Left cardiac atrium (tissue), 4 donors: ENCODE data around the gene LIPK. TPM values are rescaled to one million over a fixed set of nuclear protein-coding genes. Genes with fewer than 3 reads are reported as not detected.
"Not testable (repeated sequence)": the region's sequence is repeated elsewhere in the genome, so short reads cannot be mapped to it uniquely, and the experiment has no call there.

Source experiments
- ATAC-seq, 2 donors: fragments of 200-7000 bp; cut with Tn5 transposase; one replicate each; pipeline ENCODE4 v1.9.1; 2020; ENCODE audit warnings: mild to moderate bottlenecking in 2 of 2, moderate library complexity in 2 of 2
- DNase-seq: peaks from one replicate; pipeline ENCODE4 v3.0.0-alpha.2; 2020
- intact Hi-C, 2 donors: fragments of 100-400 bp; cut with DNase I; formaldehyde crosslinking; loops; one replicate each; pipeline versions ENCODE4 v1.14.1 to v1.15.1; 2022 to 2023
- long read RNA-seq: library from polyadenylated mRNA; unstranded; transcript quantifications from one replicate; pipeline ENCODE4 v2.0.0, GENCODE V29; 2021
- total RNA-seq, 2 donors: library from RNA; stranded (reverse); fragmentation: NEBNext Ultra II Directional; extraction: Animal tissue kit (Norgen Biotek cat#: 25700); gene quantifications; one replicate each; pipeline ENCODE4 v1.2.1, GENCODE V29; 2021
- donor health status: DM: no; HTN: yes; CAD: no.
- donor health status: DM: no; HTN: yes; CAD: no; lungs with severe emphysema.
- donor health status: DM: yes; HTN: yes; CAD: no.
- donor health status: Dilated cardiomyopathy.

The LIPK gene, protein sequence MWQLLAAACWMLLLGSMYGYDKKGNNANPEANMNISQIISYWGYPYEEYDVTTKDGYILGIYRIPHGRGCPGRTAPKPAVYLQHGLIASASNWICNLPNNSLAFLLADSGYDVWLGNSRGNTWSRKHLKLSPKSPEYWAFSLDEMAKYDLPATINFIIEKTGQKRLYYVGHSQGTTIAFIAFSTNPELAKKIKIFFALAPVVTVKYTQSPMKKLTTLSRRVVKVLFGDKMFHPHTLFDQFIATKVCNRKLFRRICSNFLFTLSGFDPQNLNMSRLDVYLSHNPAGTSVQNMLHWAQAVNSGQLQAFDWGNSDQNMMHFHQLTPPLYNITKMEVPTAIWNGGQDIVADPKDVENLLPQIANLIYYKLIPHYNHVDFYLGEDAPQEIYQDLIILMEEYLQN
- total RNA-seq = not detected
- long read RNA-seq = 0 reads

DNA sequence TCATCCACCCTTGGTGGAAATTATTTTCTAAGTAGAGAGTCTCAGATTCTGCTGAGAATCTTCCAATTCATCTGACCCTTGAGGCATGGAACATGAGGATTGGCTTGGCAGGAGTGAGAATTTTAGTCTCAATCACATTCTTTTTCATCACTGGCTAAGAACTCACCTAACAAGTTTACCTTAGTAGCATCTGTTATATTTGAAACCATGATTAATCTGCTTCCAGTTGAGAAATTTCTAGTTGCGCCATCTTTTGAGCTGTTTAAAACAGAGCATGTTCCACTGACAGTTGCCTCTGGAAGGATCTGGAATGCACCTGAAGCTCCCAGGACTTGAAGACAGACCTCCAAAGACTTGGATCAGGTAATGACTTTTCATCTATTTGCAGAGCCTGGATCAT is at the start of gene LIPK:
Gene LIPK (plus strand): TSS at position 292 of the 400 bp plus-strand sequence. CDS start 18,295 bp downstream, outside the sequence.
- intact Hi-C loops = no loop called here
- ATAC-seq = no peak

DNA sequence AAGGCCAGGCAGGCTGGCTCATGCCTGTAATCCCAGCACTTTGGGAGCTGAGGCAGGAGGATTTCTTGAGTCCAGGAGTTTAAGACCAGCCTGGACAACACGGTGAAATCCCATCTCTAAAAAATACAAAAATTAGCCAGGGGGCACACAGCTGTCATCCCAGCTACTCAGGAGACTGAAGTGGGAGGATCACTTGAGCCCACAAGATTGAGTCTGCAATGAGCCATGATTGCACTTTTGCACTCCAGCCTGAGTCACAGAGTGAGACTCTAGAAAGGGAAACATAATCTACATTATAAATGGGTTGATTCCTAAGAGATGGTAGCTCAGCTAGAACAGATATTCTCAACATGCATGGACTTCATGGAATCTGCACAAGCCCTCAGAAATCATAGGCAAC is 48.1 kb upstream of the LIPK start:
- intact Hi-C loops = no loop called here
- DNase-seq = no peak
- no peak for ATAC-seq

More for the DNA sequence above, at the start of gene LIPK:
- no peak for DNase-seq

DNA sequence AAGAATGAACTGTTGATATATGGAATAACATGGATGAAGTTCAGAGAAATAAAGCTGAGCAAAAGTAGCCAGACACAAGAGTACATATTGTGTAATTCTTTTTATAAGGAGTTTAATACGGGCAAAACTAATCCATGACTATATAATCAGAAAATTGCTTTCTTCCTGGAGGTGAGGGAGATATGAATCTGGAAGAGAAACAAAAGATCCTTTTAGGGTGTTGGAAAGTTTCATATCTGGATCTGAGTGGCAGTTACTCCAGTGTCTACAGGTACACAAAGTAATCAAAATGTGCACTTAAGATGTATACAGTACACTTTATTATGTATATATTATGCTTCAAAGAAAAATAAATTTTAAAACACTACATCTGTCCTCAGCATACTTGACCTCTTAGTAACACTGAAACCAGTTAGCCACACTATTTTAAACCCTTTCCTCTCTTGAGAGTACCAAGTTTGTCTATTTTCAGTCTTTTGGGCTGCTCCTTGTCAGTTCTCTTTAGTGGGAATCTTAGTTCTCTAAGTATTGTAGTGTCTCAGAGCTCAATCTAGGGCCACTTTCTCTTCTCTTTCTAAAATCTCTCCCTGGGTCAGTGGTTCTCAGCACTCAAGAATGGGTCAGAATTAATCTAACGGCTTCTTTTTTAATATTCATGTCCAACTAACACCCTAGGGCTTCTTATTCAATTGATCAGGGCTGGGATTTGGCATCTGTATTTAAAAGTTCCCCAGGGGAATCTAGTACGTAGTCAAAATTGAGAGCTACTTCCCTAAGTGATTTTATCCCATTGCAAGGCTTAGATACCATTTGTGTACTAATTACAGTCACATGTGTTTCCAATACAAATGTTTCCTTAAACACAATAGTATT is 46.1 kb upstream of the LIPK start:
- DNase-seq = no peak
- ATAC-seq = no peak
- intact Hi-C loops = no loop called here

DNA sequence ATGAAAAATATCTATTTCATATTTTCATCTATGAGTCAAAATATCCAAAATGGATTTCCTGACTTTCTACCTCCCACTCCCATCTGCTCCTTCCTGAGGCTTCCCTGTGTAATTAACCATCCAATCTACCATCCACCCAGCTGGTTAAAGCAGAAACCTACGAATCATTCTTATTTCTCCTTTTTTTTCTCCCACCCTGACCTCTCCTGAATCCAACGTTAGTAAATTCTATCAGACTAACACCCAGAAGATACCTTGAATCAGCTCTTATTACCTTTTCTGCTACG is 45.5 kb upstream of the LIPK start:
- ATAC-seq (no peak), DNase-seq (no peak)
- intact Hi-C loops = no loop called here

DNA sequence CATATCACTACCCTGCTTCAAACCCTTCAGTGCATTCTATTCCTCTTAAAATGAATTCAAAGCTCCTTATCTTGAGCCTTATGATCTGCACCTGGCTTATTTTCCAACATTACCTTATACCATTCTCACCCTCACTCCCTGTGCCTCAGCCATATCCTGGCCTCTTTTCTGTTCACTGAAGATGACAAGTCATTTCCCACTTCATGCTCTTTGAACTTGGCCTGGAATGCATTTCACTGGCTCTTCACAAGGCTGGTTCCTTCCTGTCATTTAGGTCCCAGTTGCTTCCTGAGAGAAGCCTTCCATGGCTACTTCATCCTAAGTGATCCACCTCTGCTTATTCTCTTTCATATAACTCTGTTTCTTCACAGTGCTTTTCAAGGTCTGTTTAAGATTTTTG is 45.0 kb upstream of the LIPK start:
- DNase-seq = no peak
- no peak for ATAC-seq
- intact Hi-C loops = no loop called here

DNA sequence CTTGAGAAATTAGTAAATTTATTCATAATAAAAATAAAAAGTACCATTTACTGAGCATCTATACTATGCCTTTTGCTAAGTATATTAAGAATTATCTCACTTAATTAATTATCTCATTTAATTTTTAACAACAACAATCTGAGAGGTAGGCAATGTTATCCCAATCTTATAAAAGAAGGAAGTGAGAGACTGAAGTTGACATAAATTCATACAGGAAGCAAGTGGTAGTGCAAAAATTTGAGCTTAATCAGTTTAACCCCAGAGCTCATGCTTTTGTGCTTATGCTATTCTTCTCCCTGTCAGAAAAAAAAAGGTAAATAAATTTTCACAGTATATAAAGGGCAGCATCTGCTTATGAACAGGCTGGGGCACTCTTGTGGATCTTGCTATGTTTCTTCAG is 44.5 kb upstream of the LIPK start:
- intact Hi-C loops = no loop called here
- ATAC-seq (no peak), DNase-seq (no peak)

DNA sequence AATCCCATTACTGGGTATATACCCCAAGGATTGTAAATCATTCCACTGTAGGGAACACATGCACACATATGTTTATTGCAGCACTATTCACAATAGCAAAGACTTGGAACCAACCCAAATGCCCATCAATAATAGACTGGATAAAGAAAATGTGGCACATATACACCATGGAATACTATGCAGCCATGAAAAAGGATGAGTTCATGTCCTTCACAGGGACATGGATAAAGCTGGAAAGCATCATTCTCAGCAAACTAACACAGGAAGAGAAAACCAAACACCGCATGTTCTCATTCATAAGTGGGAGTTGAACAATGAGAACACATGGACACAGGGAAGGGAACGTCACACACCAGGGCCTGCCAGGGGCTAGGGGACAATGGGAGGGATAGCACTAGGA is 42.9 kb upstream of the LIPK start:
- ATAC-seq, DNase-seq, intact Hi-C loops: not testable (repeated sequence)

DNA sequence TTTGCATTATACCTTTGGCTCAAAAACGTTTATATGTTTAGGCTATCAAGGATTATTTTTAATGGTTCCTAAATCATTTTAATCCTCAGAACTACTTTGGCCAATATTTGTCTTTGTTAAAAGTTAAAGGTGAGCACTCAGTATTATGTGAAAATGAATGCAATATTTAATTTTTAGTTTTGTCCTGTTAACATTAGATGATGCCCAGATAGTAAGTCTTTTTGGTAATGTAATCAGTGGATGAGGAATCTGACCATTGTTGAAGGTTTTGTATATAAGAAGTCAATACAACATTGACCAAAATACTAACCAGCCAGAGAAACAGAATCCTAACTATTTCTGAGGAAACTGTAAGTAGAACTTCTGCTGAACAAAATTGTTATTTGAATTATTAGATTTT is 41.9 kb upstream of the LIPK start, which contains the start of gene LIPF:
Gene LIPF (plus strand): TSS at position 301 of the 400 bp plus-strand sequence. CDS start 2,856 bp downstream, outside the sequence.
- no peak for ATAC-seq
- intact Hi-C loops = no loop called here
- no peak for DNase-seq

DNA sequence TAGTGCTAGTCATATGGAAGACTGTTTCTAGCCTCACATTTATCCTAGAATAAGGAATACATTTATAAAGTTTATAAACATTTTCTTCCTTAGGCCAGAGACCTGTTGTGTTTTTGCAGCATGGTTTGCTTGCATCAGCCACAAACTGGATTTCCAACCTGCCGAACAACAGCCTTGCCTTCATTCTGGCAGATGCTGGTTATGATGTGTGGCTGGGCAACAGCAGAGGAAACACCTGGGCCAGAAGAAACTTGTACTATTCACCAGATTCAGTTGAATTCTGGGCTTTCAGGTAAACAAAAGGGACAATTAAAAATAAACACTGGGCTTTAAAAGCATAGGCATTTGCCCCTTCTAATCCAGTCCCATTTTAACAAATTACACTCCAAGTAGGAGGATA is 37.6 kb upstream of the LIPK start:
- intact Hi-C loops = no loop called here
- ATAC-seq (no peak), DNase-seq (no peak)

DNA sequence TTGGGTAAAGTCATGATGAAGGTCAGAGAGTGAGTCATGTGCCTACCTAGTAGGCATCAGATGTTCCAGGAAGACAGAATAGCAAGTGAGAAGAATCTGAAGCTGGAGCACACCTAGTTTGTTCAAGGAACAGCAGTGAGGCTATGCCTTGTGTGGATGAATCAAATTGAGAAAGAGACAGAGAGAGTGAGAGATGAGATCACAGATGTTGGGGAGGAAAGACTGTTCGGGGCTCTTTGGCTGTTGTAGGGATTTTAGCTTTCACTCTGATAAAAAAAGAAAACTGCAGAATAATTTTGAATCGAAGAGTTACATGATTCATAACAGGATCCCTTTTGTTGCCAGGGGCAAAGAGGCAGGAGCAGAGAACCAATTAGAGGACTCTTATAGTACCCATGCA is 35.6 kb upstream of the LIPK start:
- intact Hi-C loops = no loop called here
- DNase-seq (no peak), ATAC-seq (no peak)

DNA sequence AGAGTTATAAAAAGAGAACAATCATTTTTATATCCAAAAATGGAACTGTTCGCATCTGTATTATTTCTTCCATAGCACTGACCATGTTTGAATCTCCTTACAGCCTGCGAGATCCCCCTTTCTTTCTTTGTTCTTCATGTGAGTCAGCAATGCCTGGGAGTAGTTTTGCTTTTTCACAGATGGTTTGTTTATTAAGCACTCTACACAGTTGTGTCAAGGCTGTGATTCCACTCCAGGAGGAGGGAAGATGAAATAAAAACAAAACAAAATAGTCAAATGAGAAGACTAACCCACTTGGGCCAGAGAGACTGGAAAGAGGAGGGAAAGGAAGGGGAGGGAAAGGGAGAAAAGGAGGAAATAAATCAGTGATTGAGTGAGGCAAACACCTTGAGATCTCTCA is 34.0 kb upstream of the LIPK start:
- no peak for ATAC-seq
- DNase-seq = no peak
- intact Hi-C loops = no loop called here

DNA sequence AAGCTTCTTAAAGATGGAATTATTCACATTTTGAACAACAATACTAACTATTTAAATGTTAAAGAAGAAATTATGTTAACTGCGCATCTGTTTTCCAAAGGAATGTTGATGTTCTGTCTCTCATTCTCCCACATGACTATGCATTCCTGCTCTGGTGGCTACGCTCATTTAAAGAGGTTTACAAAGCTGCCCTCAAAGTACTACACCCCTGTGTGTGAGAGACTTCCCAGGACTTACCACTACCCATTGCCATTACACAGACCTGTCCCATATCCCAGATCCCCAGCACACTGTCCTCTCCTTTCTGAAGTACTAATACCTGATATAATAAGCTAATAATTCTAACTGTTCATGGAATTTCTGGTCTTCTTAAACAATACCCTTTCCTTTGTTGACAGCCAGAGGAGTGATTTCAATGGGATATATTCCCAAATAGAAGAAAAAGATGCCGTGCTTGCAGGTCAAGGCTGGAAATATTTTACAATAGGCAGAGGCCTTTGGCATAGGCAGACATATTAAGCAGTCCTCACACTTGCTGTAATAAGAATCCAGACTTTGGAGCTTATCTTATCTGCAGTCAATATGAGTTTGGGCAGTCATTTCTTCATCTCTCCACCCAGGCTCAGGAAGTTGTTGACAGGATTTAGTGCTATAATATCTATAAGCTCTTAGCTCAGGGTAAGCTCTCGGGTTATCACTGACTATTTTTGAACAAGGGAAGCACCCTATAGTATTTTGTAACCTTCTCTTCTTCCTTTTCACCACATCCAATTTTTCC is 29.6 kb upstream of the LIPK start:
- intact Hi-C loops = no loop called here
- DNase-seq = no peak

DNA sequence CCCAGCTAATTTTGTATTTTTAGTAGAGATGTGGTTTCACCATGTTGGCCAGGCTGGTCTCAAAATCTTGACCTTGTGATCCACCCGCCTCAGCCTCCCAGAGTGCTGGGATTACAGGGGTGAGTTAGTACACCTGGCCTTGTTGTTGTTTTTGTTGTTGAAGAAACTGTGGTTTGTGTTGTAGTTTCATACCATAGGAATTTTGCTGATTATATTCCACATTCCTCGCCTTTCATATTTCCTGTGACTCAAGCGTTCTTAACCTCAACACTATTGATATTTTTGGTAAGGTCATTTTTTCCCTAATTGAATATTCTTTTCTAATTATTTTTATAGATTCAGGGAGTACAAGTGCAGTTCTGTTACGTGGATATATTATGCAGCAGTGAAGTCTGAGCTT is 25.1 kb upstream of the LIPK start:
- no peak for DNase-seq
- ATAC-seq = no peak
- intact Hi-C loops = loop anchor here in 1 of 2 donors (10.0 kb wide), 1 partner anchor 114 kb away; no protein-coding TSS in a partner anchor

More for the DNA sequence above, 29.6 kb upstream of the LIPK start:
- ATAC-seq = no peak

DNA sequence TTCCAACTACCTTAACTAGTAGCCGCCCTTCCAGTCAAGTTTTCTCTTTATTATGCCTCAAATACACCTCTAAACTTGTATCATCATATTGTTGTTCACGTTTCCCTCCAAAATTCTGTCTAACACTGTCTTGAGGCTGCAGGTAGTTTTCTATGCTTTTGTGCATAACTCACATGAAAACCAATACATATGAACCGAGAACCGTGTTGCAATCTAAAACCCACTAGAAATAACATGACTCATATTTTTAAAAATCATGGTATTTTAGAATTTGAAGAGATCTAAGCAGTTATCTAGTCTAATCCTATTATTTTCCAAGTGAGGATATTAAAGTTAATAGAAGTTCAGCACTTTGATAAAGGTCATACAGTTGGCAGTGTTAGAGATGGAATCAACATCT is 23.6 kb upstream of the LIPK start:
- no peak for ATAC-seq
- no peak for DNase-seq
- intact Hi-C loops = loop anchor here in 1 of 2 donors (10.0 kb wide), 1 partner anchor 112 kb away; no protein-coding TSS in a partner anchor

DNA sequence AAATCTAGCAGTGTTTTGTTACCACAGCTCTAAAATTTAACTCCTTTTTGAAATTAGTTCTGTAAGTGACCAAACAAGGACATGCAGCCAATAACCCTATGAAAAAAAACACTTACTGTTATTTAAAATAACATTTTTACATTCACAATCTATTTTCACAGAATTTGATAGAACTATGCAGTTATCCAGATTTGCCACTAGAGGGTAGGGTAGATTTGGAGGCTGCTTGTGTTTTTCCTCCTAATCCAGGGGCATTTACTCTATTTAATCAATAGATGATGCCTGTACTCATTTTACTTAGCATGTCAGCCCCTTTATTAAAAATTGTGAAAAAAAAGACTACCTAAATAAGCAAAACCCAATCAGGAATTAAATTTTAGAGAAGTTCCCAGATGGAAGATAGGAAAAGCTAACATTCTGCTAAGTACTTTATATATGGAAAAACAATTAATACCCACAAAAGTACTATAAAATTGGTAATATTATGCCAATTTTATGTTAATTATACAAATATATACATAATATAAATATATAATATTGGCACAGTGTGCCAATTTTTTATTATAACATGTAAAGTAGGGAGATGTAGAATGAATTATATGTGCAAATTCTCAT is 18.1 kb upstream of the LIPK start:
- no peak for ATAC-seq
- no peak for DNase-seq
- intact Hi-C loops = loop anchor here (5.0 to 10.0 kb wide), 2 partner anchors 107 to 124 kb away; no protein-coding TSS in a partner anchor

DNA sequence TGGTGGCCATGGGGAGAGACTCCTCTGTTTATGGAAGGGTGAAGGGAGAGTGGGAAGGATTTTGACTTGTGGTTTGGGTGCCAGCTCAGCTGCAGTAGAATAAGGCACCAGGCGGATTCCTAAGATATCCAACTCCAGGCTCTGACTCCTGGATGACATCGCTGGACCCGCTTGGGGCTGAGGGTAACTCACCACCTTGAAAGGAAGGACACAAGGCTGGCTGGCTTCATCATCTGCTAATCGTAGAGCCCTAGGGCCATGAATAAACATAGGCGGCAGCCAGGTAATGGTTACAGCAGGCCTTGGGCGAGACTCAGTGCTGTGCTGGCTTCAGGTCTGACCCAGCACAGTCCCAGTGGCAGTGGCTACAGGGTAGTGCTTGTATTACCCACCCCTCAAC is 16.7 kb upstream of the LIPK start:
- no peak for ATAC-seq
- intact Hi-C loops = loop anchor here (5.0 to 10.0 kb wide), 2 partner anchors 105 to 123 kb away; no protein-coding TSS in a partner anchor
- DNase-seq = no peak

DNA sequence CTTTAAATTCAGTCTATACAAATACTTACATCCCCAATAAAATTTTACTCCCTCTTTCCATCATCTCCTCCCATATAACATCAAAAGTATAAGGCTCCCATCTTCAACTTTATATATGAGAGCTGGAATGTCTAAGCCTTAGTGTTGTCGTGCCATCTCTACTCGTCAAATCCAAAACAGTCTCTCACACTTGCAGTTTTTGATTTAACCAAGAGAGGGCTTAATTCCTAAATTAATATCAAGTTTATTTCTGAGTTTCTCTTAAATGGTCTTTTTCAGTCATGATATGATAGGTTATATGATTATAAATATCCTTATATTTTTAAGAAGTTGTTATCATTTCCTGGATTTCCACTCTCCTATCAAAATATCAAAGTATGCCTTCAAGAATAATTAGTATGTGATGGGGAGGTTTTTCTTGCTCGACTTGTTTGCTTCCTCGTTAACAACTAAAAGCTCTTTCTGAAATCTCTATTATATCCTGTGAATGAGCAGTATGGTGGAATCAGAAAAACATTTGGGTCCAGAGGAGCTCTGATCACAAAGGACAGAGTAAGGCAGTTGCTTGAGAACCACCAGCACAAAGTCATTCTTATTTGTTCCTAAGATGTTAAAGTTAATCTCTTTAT is 12.5 kb upstream of the LIPK start:
- ATAC-seq = no peak
- DNase-seq = no peak
- intact Hi-C loops = no loop called here

DNA sequence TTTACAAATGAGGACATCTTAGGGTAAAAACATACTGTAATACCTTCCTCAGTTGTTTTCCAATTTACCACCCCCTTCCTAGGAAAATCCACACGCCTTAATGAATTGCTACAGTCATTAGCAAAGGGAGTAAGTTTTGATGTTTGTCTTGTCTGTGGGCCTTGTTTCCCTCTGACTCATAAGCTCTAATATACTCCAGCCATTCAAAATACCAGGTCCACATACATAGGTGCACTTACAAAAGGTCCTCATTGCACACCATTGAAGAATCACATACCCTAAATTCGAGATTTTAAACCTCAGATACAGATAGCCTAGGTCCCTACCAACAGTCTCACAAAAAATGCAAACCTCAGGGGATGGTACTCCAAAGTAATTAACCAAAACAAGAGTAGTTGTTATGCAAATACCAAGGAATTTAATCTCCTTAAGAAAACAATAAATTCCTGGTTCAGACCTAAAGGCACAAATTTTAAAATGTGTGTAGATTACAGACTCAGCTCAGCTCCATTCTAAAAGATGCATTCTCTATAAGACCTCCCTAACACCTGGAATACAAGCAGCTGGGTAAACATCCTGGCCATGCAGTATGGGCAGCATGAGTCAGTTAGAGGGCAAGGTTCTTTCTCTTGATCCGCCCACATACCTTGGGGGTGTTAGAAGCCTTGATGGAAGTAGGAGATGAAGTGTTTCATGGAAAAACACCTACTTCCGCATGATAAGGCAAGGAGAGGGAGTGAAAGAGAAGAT is 3.0 kb upstream of the LIPK start:
- intact Hi-C loops = no loop called here
- DNase-seq (no peak), ATAC-seq (no peak)
